CD4-positive, alpha-beta T cell treated with Interferon alpha-2 for 1 hour (primary cell): ENCODE results near the gene PALM3.
"Not testable (repeated sequence)": the region's sequence is repeated elsewhere in the genome, so short reads cannot be mapped to it uniquely, and the experiment has no call there.

Experiments
- DNase-seq, 2 donors: peaks; one replicate each; pipeline ENCODE4 v3.0.0-alpha.2; 2020 to 2022

PALM3 gene

GRCh38 chr19:14030997-14031718 lies 30.7 kb downstream of the PALM3 start:
- DNase-seq: peak; percentile 81 to 87

GRCh38 chr19:14028901-14029300 lies 33.0 kb downstream of the PALM3 start:
- DNase-seq: no peak

- no peak for DNase-seq
Measured at GRCh38 chr19:14027856-14028450, 33.9 kb downstream of the PALM3 start, which contains the start of gene RLN3. TSS of gene RLN3 (plus strand) at chr19:14028148. CDS start at chr19:14028205, 57 bp downstream.

- DNase-seq: not testable (repeated sequence)
Measured at GRCh38 chr19:14026652-14027192, 35.2 kb downstream of the PALM3 start.

GRCh38 chr19:14023404-14024235 lies 38.3 kb downstream of the PALM3 start:
- peak in 1 of 2 donors; percentile 48 for DNase-seq

GRCh38 chr19:14022469-14022868 lies 39.4 kb downstream of the PALM3 start:
- DNase-seq: no peak

GRCh38 chr19:14021474-14021873 lies 40.4 kb downstream of the PALM3 start:
- DNase-seq: no peak

- DNase-seq: not testable (repeated sequence)
Measured at GRCh38 chr19:14019739-14020138, 42.1 kb downstream of the PALM3 start.

GRCh38 chr19:14019100-14019499 lies 42.8 kb downstream of the PALM3 start:
- DNase-seq: no peak

- DNase-seq: peak in 1 of 2 donors; percentile 9
Measured at GRCh38 chr19:14015524-14016035, 46.3 kb downstream of the PALM3 start.

GRCh38 chr19:14012378-14012915 lies 49.4 kb downstream of the PALM3 start:
- DNase-seq: no peak

- DNase-seq: no peak
Measured at GRCh38 chr19:14006766-14007562, 54.9 kb downstream of the PALM3 start.

- peak; percentile 100 for DNase-seq
Measured at GRCh38 chr19:14006085-14006765, 55.7 kb downstream of the PALM3 start, which contains the start of gene RFX1. TSS of gene RFX1 (minus strand) at chr19:14006320. CDS start at chr19:13993843, 12,477 bp downstream.

- peak; percentile 92 to 96 for DNase-seq
Measured at GRCh38 chr19:14005349-14006084, 56.4 kb downstream of the PALM3 start.

- peak in 1 of 2 donors; percentile 36 for DNase-seq
Measured at GRCh38 chr19:14004619-14005348, 57.1 kb downstream of the PALM3 start.
